Activated CD8-positive, alpha-beta memory T cell treated with anti-CD3 and anti-CD28 coated beads, Interleukin-2, amount 10 ng/mL, durations not matched to agents 7 days and 5 days (primary cell): ENCODE results near the gene PHF20. TPM values are rescaled to one million over a fixed set of nuclear protein-coding genes. Genes with fewer than 3 reads are reported as not detected.
A peak's percentile ranks its signal among the peaks of the same experiment; 100 is the strongest.
"Not testable (repeated sequence)": the region's sequence is repeated elsewhere in the genome, so short reads cannot be mapped to it uniquely, and the experiment has no call there.

Experiments used
- ATAC-seq: fragments of 150-1000 bp; cut with Tn5 transposase; one replicate; pipeline ENCODE4 v1.10.0; 2021; ENCODE audit warnings: moderate library complexity
- CTCF ChIA-PET: fragments of 350-600 bp; sonication (Branson Sonifier 250); formaldehyde crosslinking; loops from one replicate; lab custom pipeline; 2021; ENCODE audit warnings: antibody characterized with exemption; lab: Charles Lee
- DNase-seq: peaks from one replicate; pipeline ENCODE4 v3.0.0-alpha.2; 2020
- H3K27ac Mint-ChIP-seq: one replicate; pipeline ENCODE4 v1.8.0; 2021; ENCODE audit warnings: mild to moderate bottlenecking, mixed read lengths
- H3K27me3 Mint-ChIP-seq: one replicate; pipeline ENCODE4 v1.8.0; 2021; ENCODE audit warnings: mixed read lengths
- H3K36me3 Mint-ChIP-seq: one replicate; pipeline ENCODE4 v1.8.0; 2021; ENCODE audit warnings: mild to moderate bottlenecking, mixed read lengths
- H3K4me1 Mint-ChIP-seq: one replicate; pipeline ENCODE4 v1.8.0; 2021; ENCODE audit warnings: mixed read lengths
- H3K4me3 Mint-ChIP-seq: one replicate; pipeline ENCODE4 v1.8.0; 2021; ENCODE audit warnings: mild to moderate bottlenecking, moderate library complexity, mixed read lengths
- H3K9me3 Mint-ChIP-seq: one replicate; pipeline ENCODE4 v1.8.0; 2022; ENCODE audit warnings: low read depth, mixed read lengths
- total RNA-seq, 2 experiments: library from RNA; stranded (reverse); gene quantifications; one replicate each; pipeline ENCODE4 v1.2.3, GENCODE V29; 2021

Gene PHF20
- 10 to 100 TPM; 50.8 to 52.4 TPM for total RNA-seq

DNA sequence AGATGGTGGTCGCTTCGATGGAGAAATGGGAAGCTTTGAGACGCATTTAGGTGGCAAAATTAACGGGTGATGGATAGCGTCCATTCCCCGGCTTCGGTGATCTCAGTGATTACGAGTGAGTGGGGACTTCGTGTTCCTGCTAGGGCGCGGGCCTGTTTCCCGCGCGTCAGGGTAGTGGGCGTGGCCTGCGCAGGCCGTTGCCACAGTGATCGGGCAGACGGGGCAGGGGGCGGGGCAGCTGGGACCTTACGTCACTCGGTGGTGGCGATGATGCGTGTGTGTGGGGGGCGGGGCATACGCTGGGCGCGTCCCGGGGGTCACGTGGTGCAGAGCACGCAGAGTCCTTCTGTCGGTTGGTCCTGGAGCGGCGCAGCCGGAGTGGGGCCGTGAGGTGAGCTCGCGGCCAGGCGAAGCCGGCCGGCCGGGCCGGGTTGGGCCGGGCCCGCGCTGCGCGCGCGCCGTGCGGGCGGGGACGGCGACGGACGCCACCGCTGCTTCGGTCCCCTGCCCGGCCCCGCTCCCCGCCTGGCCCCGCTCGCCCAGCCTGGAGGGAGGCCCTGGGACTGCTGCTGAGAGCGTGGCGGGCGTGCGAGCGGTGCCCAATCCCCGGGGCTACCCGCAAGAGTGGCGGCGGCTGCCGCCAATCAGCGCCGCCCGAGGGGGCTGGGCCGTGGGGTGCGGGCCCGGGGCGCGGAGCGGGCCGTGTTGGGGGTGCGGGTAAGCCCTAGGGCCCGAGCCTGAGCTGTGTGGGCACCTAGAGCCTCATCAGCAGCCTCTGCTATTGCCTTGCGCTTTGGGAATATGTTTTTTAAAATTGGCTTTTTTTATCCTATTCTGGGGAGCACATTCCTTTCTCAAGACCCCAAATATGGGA, at the start of gene PHF20:
PHF20 (plus strand) TSS at position 327 of the 874 bp plus-strand sequence. CDS start 29,508 bp downstream, outside the sequence.
- Mint-ChIP-seq H3K27me3 (no peaks in the 10 kb centered on the region), H3K4me1 (peaks cover 65% of the 10 kb centered on the region), H3K36me3 (peaks cover 27% of the 10 kb centered on the region), H3K4me3 (peak within 1 kb of the TSS; percentile 85), H3K27ac (peak within 1 kb of the TSS; percentile 92), H3K9me3 (no peaks in the 10 kb centered on the region)
- CTCF ChIA-PET = interaction anchor here (1.2 to 7.5 kb wide), 6 partner anchors 30 to 281 kb away, joined by 4 to 104 read pairs (median 4); partner anchors contain the start of genes RBM39 and SCAND1
- ATAC-seq = peak; percentile 93
- peak; percentile 100 for DNase-seq

DNA sequence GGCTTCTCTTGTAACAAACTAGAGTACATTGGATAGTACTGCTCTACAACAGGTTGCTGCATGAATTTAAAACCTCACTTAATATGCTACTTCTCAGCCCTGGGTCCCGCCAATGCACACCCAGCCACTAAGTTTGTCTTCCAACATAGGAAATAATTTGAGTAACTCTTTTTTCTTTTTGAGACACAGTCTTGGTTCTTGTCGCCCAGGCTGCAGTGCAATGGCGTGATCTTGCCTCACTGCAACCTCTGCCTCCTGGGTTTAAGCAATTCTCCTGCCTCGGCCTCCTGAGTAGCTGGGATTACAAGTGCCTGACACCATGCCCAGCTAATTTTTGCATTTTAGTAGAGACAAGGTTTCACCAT, 48.6 kb upstream of the PHF20 start:
- peaks cover 69% of the 10 kb centered on the region for H3K36me3 Mint-ChIP-seq
- CTCF ChIA-PET = interaction anchor here (0.6 to 1.3 kb wide), 3 partner anchors 19 to 45 kb away, joined by 3 read pairs; partner anchors contain the start of genes NFS1, RBM39 and ROMO1
- DNase-seq, H3K27me3 Mint-ChIP-seq, H3K9me3 Mint-ChIP-seq, H3K4me3 Mint-ChIP-seq, ATAC-seq: not testable (repeated sequence)
- peak overlapping the region; percentile 75 for H3K27ac Mint-ChIP-seq
- H3K4me1 Mint-ChIP-seq = peaks cover 50% of the 10 kb centered on the region

DNA sequence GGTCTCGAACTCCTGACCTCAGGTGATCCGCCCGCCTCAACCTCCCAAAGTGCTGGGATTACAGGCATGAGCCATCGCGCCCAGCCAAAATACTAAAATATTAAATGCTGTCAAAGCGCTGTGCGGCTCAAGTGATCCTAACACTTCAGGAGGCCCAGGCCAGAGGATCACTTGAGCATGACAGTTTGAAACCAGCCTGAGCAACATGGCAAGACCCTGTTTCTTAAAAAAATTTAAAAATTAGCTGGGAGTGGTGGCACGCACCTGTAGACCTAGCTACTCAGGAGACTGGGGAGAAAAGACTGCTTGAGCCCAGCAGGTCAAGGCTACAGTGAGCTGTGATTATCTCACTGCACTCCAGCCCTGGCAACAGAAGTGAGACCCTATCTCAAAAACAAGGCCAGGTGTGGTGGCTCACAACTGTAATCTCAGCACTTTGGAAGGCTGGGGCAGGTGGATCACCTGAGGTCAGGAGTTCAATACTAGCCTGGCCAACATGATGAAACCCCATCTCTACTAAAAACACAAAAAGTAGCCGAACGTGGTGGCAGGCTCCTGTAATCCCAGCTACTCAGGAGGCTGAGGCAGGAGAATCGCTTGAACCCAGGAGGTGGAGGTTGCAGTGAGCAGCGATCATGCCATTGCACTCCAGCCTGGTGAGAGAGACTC, 48.0 kb upstream of the PHF20 start:
- H3K27me3 Mint-ChIP-seq = not testable (repeated sequence)
- Mint-ChIP-seq H3K4me1 (peaks cover 50% of the 10 kb centered on the region), H3K27ac (peak overlapping the region; percentile 75)

DNA sequence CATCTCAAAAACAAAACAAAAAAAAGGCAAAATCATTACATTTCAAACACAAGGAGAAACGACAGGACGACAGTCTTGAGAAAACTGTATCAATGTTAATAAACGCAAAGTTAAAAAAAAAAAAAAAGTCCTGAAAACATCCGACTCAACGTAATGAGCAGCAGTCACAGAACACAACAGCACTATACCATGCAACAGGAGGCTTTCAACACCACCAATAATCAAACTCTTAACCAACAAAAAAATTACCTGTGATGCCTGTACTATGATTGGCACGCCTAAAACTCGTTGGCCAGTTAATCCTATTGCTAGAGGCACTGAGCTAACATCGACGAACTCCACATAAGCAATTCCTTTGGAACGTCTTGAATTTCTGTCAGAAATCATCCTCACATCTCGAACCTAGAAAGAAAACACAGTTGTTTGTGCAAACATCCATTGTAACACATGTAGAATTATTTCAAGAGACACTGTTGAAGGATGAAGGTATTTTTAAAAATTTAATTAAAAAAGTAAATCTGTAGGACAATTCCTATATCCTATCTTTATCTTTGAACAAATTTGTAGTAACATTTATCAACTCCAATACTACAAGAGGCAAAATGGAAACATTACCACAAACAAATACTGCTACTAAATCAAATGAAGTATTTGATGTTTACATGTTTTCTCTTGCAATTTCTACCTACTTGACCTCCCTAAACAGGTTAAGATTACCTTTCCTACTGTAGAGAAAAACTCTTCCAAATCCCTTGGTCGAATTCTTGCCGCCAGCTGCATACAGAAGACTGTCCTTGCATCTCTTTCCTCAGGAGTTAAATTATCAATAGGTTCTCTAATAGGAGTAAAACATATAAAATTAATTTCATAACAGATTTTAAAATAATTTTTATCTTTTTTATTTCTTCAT, 47.2 kb upstream of the PHF20 start:
- ATAC-seq = no peak
- H3K4me1 Mint-ChIP-seq = peaks cover 52% of the 10 kb centered on the region
- peak overlapping the region; percentile 68 for H3K27ac Mint-ChIP-seq
- H3K9me3 Mint-ChIP-seq = no peaks in the 10 kb centered on the region
- H3K27me3 Mint-ChIP-seq = no peaks in the 10 kb centered on the region
- DNase-seq = no peak
- peaks cover 68% of the 10 kb centered on the region for H3K36me3 Mint-ChIP-seq
- CTCF ChIA-PET = interaction anchor here (1.0 to 1.3 kb wide), 2 partner anchors 26 to 44 kb away, joined by 3 read pairs; partner anchors contain the start of genes NFS1 and ROMO1
- no peak overlapping the region for H3K4me3 Mint-ChIP-seq

More for the DNA sequence above, 48.0 kb upstream of the PHF20 start:
- not testable (repeated sequence) for DNase-seq, ATAC-seq, H3K9me3 Mint-ChIP-seq, H3K4me3 Mint-ChIP-seq
- H3K36me3 Mint-ChIP-seq = peaks cover 68% of the 10 kb centered on the region
- CTCF ChIA-PET = interaction anchor here (0.6 to 1.3 kb wide), 3 partner anchors 18 to 44 kb away, joined by 3 read pairs; partner anchors contain the start of genes NFS1, RBM39 and ROMO1

DNA sequence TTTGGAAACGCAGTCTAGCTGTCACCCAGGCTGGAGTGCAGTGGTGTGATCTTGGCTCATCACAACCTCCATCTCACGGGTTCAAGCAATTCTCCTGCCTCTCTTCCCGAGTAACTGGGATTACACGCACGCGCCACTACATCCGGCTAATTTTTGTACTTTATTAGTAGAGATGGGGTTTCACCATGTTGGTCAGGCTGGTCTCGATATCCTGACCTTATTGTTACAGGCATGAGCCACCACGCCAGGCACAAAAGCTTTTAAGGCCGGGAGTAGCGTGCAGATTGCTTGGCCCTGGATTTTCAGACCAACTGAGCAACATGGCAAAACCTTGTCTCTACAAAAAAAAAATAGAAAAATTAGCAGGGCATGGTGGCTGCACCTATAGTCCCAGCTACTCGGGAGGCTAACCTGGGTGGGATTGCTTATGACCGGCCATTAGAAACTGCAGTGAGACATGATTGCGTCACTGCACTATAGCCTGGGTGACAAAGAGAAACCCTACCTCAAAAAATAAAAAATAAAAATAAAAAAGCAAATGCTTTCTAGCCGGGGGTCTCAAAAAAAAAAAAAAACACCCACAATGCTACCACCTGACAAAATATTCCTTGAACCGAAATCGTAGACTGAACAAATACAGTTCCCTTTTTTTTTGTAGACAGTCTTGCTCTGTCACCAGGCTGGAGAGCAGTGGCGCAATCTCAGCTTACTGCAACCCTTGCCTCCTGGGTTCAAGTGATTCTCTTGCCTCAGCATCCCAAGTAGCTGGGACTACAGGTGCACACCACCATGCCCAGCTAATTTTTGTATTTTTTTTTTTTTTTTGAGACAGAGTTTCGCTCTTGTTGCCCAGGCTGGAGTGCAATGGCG, 44.7 kb upstream of the PHF20 start:
- H3K4me1 Mint-ChIP-seq = peaks cover 49% of the 10 kb centered on the region
- H3K9me3 Mint-ChIP-seq = no peaks in the 10 kb centered on the region
- ATAC-seq = no peak
- H3K4me3 Mint-ChIP-seq = no peak overlapping the region
- no peaks in the 10 kb centered on the region for H3K27me3 Mint-ChIP-seq
- H3K36me3 Mint-ChIP-seq = peaks cover 64% of the 10 kb centered on the region
- no peak for DNase-seq
- CTCF ChIA-PET = interaction anchor here (1.0 to 1.1 kb wide), 3 partner anchors 12 to 18 kb away, joined by 3 read pairs; partner anchors contain the start of gene RBM39
- H3K27ac Mint-ChIP-seq = no peak overlapping the region

DNA sequence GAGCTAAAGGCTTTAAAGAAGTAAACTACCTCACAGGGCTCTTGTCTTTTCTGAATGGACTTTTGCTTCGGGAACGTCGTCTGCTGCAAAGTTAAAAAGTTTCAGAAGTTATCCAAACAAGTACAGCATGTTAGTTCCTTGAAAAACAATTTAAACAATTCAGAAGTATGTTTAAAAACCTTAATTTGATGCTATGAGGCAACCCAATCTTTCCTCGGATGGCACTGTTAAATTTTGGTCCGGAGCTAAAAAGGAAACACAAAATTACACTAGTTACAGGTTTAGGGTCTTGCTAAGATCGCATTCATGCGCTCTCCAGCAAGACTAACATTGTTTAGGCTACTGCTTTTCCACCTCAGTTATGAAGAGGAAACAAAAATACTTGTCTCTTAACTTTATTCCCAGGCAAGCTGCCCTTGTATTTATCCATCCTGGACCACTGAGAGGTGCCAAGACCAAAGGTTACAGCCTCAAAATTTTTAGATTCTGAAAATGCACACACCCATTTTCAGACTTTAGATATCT, 42.5 kb upstream of the PHF20 start:
- no peaks in the 10 kb centered on the region for H3K9me3 Mint-ChIP-seq
- H3K36me3 Mint-ChIP-seq = peaks cover 68% of the 10 kb centered on the region
- H3K4me3 Mint-ChIP-seq = no peak overlapping the region
- DNase-seq = no peak
- no peaks in the 10 kb centered on the region for H3K27me3 Mint-ChIP-seq
- no peak for ATAC-seq
- no peak overlapping the region for H3K27ac Mint-ChIP-seq
- CTCF ChIA-PET = interaction anchor here (1.0 to 1.2 kb wide), 3 partner anchors 10 to 20 kb away, joined by 3 read pairs; no protein-coding TSS in a partner anchor
- peaks cover 50% of the 10 kb centered on the region for H3K4me1 Mint-ChIP-seq

DNA sequence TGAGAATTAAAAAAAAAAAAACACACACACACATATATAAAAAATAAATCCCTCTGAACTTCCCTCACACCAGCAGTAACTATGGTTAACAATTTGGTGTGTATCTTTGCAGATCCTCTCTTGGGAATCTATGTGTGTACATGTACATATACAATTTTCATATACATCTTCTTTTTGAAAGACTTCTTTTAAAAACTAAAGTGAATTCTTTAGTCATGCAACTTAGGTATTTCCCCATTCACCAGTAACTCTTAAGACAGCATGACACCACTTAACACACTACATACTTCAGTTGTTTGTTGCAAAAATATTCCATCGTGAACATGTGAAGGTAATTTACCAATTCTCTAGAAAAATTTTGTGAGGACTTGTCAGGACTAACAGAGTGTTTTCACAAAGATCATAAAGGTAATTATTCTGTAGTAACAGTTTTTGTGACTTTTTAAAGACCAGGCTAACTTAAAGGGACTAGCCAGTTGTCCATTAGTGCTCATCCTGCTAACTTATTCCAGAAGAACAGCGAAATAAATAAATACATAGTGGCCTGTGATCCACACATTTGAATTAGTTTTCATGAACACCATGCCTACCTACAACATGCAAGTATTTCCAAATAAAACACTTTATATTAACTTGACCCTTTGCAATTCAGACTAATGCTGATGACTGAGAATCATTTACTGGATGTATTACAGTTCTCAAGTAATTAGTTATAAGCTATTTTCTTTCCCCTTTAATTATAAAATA, 41.8 kb upstream of the PHF20 start:
- no peak for DNase-seq
- CTCF ChIA-PET = interaction anchor here (1.2 kb wide), 1 partner anchor 9 kb away, joined by 3 read pairs; no protein-coding TSS in a partner anchor
- H3K4me1 Mint-ChIP-seq = peaks cover 50% of the 10 kb centered on the region
- ATAC-seq = no peak
- H3K36me3 Mint-ChIP-seq = peaks cover 67% of the 10 kb centered on the region
- H3K27ac Mint-ChIP-seq = no peak overlapping the region
- no peak overlapping the region for H3K4me3 Mint-ChIP-seq
- no peaks in the 10 kb centered on the region for H3K9me3 Mint-ChIP-seq
- no peaks in the 10 kb centered on the region for H3K27me3 Mint-ChIP-seq

DNA sequence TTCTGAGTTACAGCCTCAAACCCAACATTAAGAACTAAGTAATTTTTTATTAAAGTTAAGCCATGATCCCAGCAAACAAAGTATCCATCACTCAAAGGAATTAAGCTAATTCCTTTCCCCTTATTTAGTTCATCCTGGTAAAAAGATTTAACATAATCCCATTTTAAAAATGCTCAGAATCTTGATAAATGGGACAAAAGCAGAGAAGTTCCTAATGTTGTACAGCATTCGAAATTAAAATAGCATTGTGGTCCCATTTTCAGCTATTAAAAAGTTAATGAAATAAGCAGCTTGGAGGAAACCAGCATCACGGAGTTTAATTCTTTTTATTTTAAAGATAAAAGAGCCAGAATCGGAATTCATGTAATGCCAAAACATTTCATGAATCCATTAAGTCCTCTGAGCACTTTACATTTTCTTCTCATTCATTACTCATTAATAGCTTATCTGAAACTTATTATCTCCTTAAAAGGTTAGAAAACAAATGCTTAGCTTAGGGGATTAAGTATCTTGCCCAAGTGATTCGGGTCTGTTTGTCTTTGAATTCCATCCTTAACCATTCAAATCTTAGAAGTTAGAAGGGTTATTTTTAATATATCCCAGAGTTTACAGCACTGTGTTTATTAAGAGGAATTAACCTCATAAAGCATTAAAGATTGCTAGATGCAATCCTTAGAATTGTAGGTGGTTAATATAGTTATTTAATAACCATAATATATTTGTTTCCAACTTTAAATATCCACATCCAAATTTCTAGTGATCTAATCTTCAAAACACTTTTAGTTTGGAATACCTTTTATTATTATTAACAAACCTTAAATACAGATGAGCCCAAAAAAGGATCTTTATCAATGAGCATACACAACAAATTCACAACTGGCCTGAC, 41.0 kb upstream of the PHF20 start:
- H3K27ac Mint-ChIP-seq = no peak overlapping the region
- H3K36me3 Mint-ChIP-seq = peaks cover 64% of the 10 kb centered on the region
- CTCF ChIA-PET = interaction anchor here (1.2 kb wide), 1 partner anchor 9 kb away, joined by 3 read pairs; no protein-coding TSS in a partner anchor
- H3K4me1 Mint-ChIP-seq = peaks cover 48% of the 10 kb centered on the region
- no peak overlapping the region for H3K4me3 Mint-ChIP-seq
- no peak for DNase-seq
- no peaks in the 10 kb centered on the region for H3K9me3 Mint-ChIP-seq
- no peaks in the 10 kb centered on the region for H3K27me3 Mint-ChIP-seq
- ATAC-seq = no peak

DNA sequence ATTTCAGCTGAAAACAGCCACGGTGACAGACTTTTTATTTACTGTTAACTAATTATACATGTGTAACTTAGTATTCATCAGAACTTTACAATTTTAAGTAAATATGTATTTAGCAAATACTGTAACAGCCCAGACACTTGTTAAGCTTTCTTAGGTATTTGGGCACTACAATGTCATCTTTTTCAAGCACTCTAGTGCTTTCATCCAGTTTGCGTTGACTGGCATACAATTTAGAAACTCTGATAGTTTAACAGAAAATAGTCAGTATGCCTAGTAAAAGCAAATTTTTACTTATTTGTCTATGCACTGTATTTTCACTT, 40.4 kb upstream of the PHF20 start:
- DNase-seq = no peak
- no peak overlapping the region for H3K4me3 Mint-ChIP-seq
- peaks cover 52% of the 10 kb centered on the region for H3K4me1 Mint-ChIP-seq
- no peak for ATAC-seq
- H3K27me3 Mint-ChIP-seq = no peaks in the 10 kb centered on the region
- no peak overlapping the region for H3K27ac Mint-ChIP-seq
- H3K36me3 Mint-ChIP-seq = peaks cover 66% of the 10 kb centered on the region
- CTCF ChIA-PET = no interaction called here
- H3K9me3 Mint-ChIP-seq = no peaks in the 10 kb centered on the region

DNA sequence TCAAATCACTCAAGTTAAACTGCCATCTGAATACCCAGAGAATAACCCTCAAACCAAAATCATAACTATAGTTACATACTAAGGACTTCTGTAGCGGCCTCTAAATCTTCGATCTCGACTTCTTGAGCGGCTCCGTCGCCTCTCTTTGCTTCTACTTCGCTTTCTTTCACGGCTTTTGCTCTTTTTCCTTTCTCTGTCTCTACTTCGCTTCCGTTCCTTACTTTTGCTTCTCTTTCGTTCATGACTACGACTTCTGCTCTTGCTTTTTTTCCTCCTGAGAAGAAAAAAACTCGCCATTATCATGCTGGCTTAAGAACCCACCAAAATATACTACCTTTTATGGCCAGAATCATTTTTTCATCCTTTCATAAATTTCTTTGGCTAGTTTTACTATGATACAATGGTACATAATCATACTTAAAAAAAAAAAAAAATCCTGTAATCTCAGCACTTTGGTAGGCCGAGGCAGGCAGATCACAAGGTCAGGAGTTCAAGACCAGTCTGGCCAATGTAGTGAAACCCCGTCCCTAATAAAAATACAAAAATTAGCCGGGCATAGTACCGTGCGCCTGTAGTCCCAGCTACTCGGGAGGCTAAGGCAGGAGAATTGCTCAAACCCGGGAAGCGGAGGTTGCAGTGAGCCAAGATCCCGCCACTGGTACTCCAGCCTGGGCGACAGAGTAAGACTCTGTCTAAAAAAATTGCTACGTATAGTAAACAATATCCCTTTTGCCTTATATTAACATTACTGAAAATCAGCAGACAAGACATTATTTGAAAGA, 39.8 kb upstream of the PHF20 start:
- CTCF ChIA-PET = no interaction called here
- H3K27me3 Mint-ChIP-seq = no peaks in the 10 kb centered on the region
- H3K36me3 Mint-ChIP-seq = peaks cover 61% of the 10 kb centered on the region
- DNase-seq (no peak), ATAC-seq (no peak)
- H3K4me3 Mint-ChIP-seq = no peak overlapping the region
- H3K9me3 Mint-ChIP-seq = no peaks in the 10 kb centered on the region
- peaks cover 58% of the 10 kb centered on the region for H3K4me1 Mint-ChIP-seq
- no peak overlapping the region for H3K27ac Mint-ChIP-seq
